ENCODE results near the gene POLG. TPM values are rescaled to one million over a fixed set of nuclear protein-coding genes. Genes with fewer than 3 reads are reported as not detected.

Gene POLG
- total RNA-seq, 1 donor: 61.2 TPM

DNA sequence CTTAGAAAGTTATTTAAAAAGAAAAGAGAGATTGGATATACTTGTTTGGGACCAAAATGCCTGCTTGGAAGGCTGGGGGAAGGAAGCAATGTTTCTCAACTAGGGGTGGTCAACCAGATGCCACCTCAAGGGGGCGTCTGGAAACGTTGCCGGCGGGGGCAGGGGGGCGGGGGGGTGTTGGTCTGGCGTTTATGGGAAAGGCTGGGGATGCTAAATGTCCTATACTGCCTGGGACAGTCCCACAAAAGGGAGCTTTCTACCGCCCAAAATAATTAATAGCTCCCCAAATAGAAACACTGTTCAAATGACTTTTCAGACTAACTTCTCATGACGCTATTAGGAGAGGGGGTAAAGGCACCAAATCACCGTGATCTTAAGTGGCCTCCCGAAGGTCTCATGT lies 2.2 kb downstream of the POLG start:
- peak overlapping the region; percentile 15 for H3K27ac ChIP-seq (ENCODE audit: low read depth, low read length)

GRCh38 chr15:89330881-89331595 lies 3.6 kb downstream of the POLG start:
- no peak overlapping the region for H3K27ac ChIP-seq (ENCODE audit: low read depth, low read length)
- peak overlapping the region; percentile 61 for H3K4me2 ChIP-seq (ENCODE audit: insufficient read depth, low read length)
- H4K20me1 ChIP-seq (ENCODE audit: insufficient read depth, low read length): peaks cover 65% of the 10 kb centered on the region
- H3K9me3 ChIP-seq (ENCODE audit: low read depth, low read length): no peaks in the 10 kb centered on the region
- no peaks in the 10 kb centered on the region for H3K27me3 ChIP-seq (ENCODE audit: insufficient read depth, low read length)
- H3K79me2 ChIP-seq (ENCODE audit: insufficient read depth, low read length): peaks cover 80% of the 10 kb centered on the region
- peaks cover 35% of the 10 kb centered on the region for H3K4me1 ChIP-seq (ENCODE audit: insufficient read depth, low read length)
- no peak for TF ChIP-seq CTCF (IDR thresholded peaks at IDR 0.05; ENCODE audit: extremely low read depth, low read depth, low read length)
- H3K36me3 ChIP-seq (ENCODE audit: insufficient read depth, low read length): peaks cover 71% of the 10 kb centered on the region
- H2AFZ ChIP-seq (ENCODE audit: low read length): no peak overlapping the region
- H3K4me3 ChIP-seq (ENCODE audit: insufficient read depth, low read length): no peak overlapping the region
- peak; percentile 18 for DNase-seq (ENCODE audit: insufficient read length, low spot score, missing footprints)

More for the DNA sequence above, 2.2 kb downstream of the POLG start:
- Histone ChIP-seq H3K27me3 (ENCODE audit: insufficient read depth, low read length) (peaks cover 5% of the 10 kb centered on the region), H3K36me3 (ENCODE audit: insufficient read depth, low read length) (peaks cover 57% of the 10 kb centered on the region), H3K4me3 (ENCODE audit: insufficient read depth, low read length) (peak overlapping the region; percentile 43), H3K4me1 (ENCODE audit: insufficient read depth, low read length) (peaks cover 35% of the 10 kb centered on the region), H4K20me1 (ENCODE audit: insufficient read depth, low read length) (peaks cover 54% of the 10 kb centered on the region), H3K9me3 (ENCODE audit: low read depth, low read length) (no peaks in the 10 kb centered on the region), H3K79me2 (ENCODE audit: insufficient read depth, low read length) (peaks cover 67% of the 10 kb centered on the region), H3K4me2 (ENCODE audit: insufficient read depth, low read length) (peak overlapping the region; percentile 61), H2AFZ (ENCODE audit: low read length) (no peak overlapping the region)
- DNase-seq (ENCODE audit: insufficient read length, low spot score, missing footprints): peak; percentile 93
- peak; percentile 25 for TF ChIP-seq CTCF (IDR thresholded peaks at IDR 0.05; ENCODE audit: extremely low read depth, low read depth, low read length)

- H3K36me3 ChIP-seq (ENCODE audit: insufficient read depth, low read length): peaks cover 80% of the 10 kb centered on the region
- peak; percentile 54 for DNase-seq (ENCODE audit: insufficient read length, low spot score, missing footprints)
- no peak overlapping the region for H3K27ac ChIP-seq (ENCODE audit: low read depth, low read length)
- peaks cover 28% of the 10 kb centered on the region for H3K4me1 ChIP-seq (ENCODE audit: insufficient read depth, low read length)
- no peak overlapping the region for H2AFZ ChIP-seq (ENCODE audit: low read length)
- peaks cover 86% of the 10 kb centered on the region for H3K79me2 ChIP-seq (ENCODE audit: insufficient read depth, low read length)
- no peaks in the 10 kb centered on the region for H3K9me3 ChIP-seq (ENCODE audit: low read depth, low read length)
- H3K27me3 ChIP-seq (ENCODE audit: insufficient read depth, low read length): no peaks in the 10 kb centered on the region
- no peak overlapping the region for H3K4me2 ChIP-seq (ENCODE audit: insufficient read depth, low read length)
- peaks cover 65% of the 10 kb centered on the region for H4K20me1 ChIP-seq (ENCODE audit: insufficient read depth, low read length)
- no peak for TF ChIP-seq CTCF (IDR thresholded peaks at IDR 0.05; ENCODE audit: extremely low read depth, low read depth, low read length)
- no peak overlapping the region for H3K4me3 ChIP-seq (ENCODE audit: insufficient read depth, low read length)
These were observed 4.5 kb downstream of the POLG start for GRCh38 chr15:89330119-89330518.

GRCh38 chr15:89329329-89330084 lies 5.1 kb downstream of the POLG start:
- TF ChIP-seq CTCF (IDR thresholded peaks at IDR 0.05; ENCODE audit: extremely low read depth, low read depth, low read length): no peak

More at GRCh38 chr15:89329329-89330084, 5.1 kb downstream of the POLG start:
- H3K4me2 ChIP-seq (ENCODE audit: insufficient read depth, low read length): no peak overlapping the region
- H3K79me2 ChIP-seq (ENCODE audit: insufficient read depth, low read length): peaks cover 86% of the 10 kb centered on the region
- H3K27me3 ChIP-seq (ENCODE audit: insufficient read depth, low read length): no peaks in the 10 kb centered on the region
- H3K9me3 ChIP-seq (ENCODE audit: low read depth, low read length): no peaks in the 10 kb centered on the region
- no peak overlapping the region for H3K27ac ChIP-seq (ENCODE audit: low read depth, low read length)
- H3K4me3 ChIP-seq (ENCODE audit: insufficient read depth, low read length): no peak overlapping the region
- peaks cover 85% of the 10 kb centered on the region for H3K36me3 ChIP-seq (ENCODE audit: insufficient read depth, low read length)
- H4K20me1 ChIP-seq (ENCODE audit: insufficient read depth, low read length): peaks cover 65% of the 10 kb centered on the region
- H2AFZ ChIP-seq (ENCODE audit: low read length): no peak overlapping the region
- peaks cover 27% of the 10 kb centered on the region for H3K4me1 ChIP-seq (ENCODE audit: insufficient read depth, low read length)
- DNase-seq (ENCODE audit: insufficient read length, low spot score, missing footprints): peak; percentile 56
